GM18502 (cell line): ENCODE data around the gene AAR2.

Experiments
- ATAC-seq: cut with Tn5 transposase; IDR thresholded peaks from one replicate; pipeline ENCODE4 v1.9.1; 2021; ENCODE audit warnings: mild to moderate bottlenecking; ENCODE audit not compliant: unreplicated experiment, poor library complexity

AAR2 gene, protein sequence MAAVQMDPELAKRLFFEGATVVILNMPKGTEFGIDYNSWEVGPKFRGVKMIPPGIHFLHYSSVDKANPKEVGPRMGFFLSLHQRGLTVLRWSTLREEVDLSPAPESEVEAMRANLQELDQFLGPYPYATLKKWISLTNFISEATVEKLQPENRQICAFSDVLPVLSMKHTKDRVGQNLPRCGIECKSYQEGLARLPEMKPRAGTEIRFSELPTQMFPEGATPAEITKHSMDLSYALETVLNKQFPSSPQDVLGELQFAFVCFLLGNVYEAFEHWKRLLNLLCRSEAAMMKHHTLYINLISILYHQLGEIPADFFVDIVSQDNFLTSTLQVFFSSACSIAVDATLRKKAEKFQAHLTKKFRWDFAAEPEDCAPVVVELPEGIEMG

DNA sequence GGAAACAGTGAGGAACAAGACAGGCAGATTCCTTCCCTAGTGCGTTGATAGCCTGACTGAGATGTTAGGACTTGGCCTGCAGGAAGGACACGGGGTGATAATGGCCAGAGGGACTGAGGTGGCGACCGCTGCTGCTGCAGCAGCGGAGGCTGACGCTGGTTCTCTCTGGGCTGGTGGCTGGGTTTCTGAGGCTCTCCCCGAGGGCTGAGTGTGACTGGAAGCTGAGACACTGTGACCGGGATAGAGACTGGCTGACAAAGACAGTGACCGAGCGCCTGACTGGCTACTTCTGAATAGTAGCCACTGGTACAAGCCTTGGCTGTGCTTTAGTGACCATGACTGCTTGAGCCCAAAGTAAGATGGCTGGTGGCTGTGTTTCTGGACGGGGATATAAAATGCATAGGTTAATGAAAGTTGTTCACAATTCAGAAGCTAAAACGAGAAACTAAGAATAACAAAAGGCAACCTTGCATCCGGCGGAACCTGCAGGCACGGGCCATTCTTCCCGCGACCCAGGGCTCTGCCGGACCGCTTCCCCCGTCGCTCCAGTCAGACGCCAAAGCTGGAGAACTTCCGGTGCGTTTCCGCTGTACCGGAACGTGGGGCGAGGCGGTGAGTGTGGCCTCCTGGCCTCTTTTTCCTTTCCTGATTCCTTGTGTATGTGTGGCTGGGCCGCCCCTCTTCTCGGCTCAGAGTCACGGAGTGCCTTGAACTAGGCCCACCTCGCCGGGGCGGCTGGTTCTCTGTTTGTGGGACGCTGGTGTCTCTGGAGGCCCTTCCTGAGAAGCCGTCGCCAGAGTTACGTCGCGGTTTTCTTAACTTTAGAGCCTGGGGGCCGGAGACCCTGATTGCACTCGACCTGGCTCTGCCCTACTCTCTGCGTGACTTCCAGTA is at the start of gene AAR2:
AAR2 (plus strand) TSS at position 587 of the 894 bp plus-strand sequence. CDS start 3,391 bp downstream, outside the sequence.
- peak; percentile 80 for ATAC-seq

DNA sequence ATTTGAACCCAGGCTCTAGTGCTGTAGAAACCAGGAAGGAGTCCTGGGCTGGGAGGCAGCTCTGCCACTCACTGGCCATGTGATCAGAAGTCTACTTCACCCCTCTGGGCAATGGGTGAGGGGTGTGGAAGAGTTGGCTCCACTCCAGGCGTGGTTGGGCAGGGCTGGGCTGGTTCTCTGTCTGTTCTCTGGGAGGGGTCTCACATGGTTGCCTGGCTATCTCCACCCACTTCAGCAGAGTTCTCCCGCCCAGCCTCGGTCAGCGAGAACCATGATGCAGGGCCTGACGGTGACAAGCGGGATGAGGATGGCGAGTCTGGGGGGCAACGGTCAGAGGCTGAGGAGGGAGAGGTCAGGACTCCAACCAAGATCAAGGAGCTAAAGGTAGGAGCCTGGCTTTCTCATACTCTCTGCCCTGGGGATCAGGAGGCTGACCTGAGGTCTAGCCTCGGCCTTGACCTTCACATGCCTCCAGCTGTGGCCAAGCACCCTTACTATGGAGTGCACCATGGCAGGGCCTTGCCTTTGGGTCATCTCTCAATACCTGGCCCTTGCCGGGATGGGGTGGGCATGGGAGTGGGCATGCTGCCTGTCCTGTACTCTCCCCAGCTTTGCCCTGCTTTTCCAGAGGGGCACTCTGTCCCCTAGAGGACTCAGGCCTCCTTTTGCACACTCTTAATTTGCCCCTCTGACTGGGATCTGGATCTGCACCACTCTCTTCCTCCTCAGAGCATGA is 42.1 kb upstream of the AAR2 start:
- ATAC-seq: no peak

DNA sequence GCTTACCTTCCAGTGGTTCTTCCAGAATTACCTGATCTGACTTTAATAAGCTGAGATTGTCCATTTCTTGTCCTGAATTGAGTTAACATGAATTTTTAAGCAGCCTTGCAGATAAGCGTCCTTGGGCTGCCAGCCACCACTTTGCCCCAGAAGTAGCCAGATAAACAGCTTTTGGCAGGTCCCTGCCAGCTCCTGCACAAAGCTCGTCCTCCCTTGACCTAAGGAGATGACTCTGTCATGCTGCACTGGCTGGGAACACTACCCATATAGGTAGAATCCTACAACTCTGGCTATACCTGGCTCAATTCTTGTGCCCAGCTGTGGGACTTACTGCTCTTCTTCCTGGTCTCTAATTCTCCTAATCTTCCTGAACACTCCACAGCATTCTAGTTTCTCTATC is 39.6 kb upstream of the AAR2 start:
- no peak for ATAC-seq

DNA sequence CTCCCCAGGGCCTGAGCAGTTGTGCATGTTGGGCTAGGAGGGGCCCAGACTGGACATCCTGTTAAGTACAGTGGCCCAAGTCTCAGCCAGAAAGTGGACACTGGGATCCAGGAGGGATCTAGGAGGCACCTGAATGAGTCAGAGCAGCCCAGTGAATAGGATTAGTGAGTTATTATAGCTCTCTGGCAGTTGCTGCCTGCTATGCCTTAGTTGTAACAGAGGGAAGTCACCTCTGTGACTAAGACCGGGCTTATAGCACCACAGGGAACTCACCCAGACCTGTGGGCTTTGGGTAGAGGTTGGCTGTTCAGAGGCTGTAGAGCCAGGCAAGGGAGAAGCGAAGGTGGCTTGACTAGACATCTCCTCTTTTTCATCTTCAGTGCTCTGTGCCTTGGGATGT is 39.0 kb upstream of the AAR2 start:
- no peak for ATAC-seq

DNA sequence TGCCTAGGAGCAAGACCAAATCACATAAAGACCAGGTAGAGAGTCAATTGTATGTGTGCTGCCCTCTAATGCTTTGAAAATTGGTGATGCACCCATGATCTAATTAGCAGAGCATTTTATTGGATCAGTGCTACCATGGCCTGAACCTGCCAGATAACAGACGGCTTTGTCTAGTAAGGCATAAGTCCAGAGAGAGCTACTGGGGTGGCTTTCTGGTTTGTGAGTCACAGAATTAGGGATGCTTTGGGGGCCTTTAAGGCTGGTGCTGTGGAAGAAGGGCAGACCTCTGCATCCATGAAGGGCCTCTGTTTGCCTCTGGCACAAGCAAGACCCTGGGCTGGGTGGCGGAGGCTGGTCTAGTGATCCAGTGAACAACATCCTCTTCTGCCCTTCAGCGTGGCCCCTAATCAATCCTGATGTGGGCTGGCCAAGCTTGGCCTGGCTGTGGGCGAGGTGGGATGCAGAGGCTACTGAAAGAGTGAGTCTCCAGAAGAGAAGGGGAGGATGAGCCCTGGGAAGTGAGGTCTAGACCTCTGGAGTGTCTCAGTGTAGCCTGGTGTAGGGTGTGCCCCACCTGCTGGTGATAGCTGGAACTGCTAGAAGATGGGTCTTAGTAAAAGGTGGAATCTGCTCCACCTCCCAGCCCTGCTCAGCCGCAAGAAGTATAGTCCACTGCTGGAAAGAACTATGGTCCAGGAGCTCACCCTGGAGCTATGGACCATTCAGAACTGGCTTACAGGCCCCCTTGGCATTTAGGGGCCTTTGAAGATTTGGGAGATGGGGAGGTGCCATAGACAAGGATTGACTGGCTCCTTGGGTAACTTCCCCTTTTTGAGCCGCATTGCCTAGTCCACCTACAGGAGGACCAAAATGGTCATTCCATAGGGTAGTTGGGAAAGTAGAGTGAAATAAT is 36.7 kb upstream of the AAR2 start:
- no peak for ATAC-seq

DNA sequence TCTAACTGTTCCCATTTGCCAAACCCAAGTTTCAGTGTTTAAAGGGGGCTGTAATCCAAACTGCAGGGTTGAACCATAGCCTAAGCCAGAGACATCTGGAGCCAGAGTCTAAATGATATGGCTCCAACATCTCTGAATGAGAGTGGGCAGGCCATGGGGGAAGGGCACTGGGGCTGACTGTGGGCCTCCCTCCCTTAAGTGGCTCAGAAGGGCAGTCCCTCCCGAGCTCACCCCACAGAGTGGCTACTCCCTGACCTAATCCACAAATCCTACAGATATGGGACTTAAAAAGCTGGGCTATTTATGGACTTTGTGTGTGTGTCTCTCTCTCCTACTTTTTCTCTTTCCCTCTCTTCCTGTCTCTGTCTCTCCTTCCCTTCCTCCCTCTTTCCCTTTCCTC is 35.8 kb upstream of the AAR2 start:
- ATAC-seq: no peak

DNA sequence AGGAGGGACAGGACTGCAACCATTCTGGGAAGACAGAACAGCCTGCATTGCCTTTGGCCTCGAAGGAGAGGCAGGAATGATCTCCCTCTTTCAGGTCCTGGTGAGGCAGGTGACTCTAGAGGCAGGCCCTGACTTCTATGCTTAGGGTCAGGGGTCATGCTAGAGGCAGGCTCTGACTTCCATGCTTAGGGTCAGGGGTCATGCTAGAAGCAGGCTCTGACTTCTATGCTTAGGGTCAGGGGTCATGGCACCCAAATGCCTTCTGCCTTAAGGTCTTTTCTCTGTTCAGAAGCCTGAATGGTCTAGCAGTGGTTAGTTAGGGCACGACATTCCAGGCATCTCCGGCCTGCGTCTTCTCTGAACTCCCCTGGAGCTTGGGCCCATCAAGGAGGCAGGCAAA is 35.1 kb upstream of the AAR2 start:
- ATAC-seq: no peak

DNA sequence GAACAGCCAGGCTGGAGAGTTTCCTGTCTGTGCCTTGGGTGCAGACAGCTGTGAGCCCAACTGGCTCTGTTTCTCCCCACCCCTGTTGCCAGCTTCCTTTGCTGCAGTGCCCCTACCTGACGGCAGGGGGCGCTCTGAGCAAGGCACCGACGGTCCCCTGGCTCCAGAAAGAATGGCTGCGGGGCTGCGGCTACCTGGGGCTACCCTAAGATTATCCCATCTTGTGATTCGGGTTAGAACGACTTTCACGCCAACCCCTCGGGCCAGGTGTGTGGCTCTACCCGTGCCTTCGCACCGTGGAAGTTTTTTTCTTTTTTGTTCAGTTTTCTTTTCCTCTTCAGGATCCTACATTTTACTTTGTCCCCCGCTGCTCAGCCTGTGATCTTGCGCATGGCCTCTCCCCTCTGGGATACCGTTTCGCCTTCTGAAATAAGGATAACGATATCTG is 33.4 kb upstream of the AAR2 start:
- ATAC-seq: no peak

DNA sequence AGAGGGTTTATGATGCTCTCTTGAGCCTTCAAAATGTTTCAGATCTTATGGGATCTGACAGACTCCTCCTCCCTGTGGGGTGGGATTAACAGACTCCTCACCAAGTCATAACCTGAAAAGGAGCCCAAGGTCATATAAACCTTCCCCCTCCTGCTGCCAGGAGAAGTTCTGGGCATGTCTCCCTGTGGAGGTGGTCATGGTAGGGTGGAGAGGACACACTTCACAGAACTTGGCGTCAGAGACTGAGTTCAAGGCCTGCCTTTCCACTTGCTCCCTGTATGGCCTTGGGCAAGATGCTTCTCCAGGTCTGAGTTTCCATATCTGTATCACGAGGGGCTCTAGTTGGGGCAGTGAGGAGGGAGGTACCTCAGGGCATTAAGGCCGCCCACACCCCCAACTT is 32.4 kb upstream of the AAR2 start:
- ATAC-seq: no peak

DNA sequence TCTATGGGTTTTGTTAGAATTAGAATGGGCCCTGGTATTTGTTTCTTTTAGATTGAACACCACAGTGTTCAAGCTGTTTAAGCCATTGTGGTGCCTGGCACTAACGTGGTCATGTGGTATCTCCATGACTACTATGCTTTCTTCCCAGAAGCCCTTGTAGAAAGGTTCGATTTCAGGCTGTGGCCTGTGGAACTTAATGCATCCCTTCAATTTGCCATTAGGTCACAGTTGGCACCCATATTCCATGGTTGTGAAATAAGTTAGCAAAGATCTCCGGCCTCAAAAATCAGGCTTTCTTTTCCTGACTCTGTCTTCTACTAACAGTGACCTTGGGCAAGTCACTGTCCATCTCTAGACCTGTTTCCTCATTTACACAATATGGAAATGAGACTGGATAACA is 31.3 kb upstream of the AAR2 start:
- no peak for ATAC-seq

DNA sequence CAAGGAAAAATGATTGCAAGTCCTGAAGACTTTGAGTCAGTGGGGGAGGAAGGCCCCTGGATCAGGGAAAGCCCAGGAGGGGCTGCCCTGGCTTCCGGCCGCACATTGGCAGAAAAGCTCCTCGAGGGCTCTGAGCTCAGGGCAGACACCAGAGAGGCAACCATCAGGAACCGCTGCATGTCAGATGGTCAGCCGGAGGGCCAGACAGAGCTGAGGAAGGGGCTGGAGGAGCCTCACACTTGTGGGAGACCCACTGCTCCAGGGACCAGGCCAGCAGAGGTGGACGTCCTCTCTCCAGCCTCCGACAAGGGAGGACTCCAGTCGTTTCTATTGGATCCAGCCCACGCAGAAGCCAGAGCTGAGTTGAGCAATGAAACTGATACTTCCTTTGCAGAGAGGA is 30.2 kb upstream of the AAR2 start:
- no peak for ATAC-seq

DNA sequence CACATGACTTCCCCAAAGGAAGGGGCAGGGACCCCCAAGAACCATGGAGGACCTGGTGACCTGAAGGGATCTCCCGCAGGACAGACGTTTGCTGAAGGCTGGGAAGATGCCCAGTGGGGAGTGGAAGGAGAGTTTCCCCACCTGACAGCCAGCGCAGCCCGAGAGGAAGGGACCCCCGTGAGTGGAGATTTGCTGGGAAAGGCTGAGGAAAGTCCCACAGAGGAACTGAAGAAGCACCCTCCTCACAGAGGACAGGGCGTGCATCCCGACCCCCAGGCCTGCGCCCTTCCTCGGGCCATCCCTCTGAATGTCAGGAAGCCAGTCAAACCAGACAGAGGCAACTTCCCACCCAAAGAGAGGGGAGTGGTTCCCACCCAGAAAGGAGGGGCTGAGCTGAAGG is 29.6 kb upstream of the AAR2 start:
- no peak for ATAC-seq

DNA sequence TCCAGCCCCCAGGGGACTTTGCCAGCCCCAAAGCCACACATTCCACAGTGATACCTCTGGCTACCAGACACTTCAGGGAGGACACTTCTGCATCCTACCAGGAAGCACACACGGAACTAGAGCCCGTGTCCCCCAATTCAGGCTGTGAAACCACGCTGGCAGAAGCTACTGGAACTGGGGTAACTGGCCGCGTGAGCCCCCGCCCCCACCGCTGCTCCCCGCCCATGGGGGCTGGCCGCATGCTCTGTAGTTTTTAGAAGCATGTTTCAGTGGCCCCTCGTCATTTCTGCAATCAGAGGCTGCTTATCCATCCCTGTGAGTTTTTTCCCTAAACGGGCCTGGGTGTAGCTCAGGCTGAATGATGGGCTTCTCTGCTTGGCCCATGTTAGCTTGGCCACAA is 28.7 kb upstream of the AAR2 start:
- ATAC-seq: no peak

DNA sequence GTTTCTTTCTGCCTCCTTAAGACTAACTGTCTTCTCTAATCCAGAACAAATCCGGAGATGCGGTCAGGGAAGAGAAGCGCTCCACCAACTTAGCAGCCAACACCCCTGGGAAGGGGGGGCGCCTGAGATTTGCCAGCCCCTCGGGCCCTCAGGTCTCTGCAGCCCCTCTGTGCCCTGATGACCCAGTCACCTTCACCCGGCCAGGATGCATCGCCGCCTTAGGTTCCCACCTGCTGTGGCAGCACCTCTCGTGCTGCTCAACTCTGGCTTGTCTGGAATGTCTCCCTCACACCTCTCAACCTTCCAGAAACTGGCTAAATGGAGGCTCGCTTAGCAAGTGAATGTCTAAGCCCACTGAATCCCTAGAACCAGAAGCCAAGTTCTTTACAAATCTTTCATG is 28.0 kb upstream of the AAR2 start:
- ATAC-seq: no peak

DNA sequence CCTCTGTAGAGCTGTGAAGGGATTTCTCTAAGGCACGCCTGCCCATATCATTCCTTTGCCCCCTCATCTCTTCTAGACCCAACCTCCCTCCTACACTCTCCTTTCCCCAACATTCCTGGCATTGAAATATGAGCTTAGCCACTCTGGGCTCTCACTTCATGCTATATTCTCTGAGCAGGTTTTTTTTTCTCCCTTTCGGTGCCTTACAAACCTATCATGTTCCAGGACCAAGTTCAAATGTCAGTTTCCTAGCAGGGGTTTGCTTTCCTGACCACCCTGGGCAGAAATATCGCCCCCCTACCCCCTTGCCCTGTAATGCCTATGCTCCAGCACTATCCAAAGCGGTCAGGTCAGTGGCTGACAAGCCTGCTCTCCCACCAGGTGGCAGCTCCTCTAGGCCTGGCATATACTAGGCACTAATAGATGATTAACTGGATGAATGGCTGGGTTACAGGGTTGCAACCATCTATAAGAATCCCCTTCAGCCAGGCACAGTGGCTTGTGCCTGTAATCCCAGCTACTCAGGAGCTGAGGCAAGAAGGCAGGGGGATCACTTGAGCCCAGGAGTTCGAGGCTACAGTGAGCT is 25.7 kb upstream of the AAR2 start:
- ATAC-seq: no peak

DNA sequence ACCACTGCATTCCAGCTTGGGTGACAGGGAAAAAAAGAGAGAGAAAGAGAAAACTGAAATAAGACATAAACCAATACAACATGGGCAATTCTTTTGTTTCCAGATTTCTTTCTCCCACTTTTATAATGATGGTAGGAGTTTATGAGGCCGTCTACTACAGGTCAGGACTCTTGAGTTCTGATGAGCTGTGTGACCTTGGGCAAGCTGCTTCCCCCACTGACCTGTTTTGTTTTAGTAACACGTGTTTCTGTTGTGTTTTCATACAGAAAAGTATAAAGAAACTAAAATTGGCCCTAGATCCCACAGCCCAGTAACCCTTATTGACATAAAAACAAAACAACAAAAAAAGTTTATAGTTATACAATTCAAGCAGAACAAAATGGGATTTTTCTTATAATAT is 22.9 kb upstream of the AAR2 start:
- no peak for ATAC-seq

DNA sequence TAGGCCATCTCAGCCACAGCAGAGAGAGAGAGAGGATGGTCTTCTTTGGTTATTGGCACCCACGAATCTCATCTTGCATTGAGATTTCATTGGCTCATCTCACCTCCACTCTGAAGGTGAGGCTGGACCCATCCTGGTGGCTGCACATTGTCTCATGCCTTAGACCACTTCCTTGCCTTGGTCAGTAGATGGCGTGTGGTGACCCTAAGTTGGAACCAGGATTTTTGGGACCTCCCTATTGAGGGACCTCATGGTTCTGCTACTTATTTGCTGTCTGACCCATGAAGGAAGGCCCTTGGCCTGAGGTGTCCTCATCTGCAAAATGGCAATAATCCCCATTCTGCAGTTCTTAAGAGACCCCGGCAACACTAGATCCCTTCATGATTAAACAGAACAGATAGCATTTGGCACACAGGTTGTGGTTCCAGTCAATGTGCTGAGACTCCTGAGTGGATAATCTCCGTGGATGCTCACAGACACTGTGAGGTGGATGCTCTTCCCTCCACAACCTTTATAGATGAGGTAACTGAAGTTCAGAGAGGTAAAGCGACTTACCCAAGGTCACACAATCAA is 21.5 kb upstream of the AAR2 start:
- ATAC-seq: no peak

DNA sequence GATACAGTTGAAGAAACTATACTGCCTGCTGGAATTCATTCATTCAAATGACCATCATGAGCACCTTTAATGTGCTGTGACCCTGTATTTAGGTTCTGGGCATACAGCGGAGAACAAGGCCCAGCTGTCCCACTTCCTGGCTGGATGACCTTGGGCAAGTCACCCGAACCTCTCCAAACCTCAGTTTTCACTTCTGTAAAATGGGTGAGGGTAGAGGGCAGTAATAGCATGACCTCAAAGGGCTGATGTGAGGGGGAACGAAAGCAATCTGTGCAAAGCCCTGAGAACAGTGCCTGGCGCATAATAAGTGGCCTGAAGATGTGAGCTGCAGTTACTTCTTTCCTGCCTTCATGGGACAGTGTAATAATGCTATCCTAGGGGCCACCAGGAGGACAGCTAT is 20.5 kb upstream of the AAR2 start:
- no peak for ATAC-seq
